PC-9 (cell line): Measurements from ENCODE around the gene CLCA1. TPM values are rescaled to one million over a fixed set of nuclear protein-coding genes. Genes with fewer than 3 reads are reported as not detected.

Source experiments
- BruUV-seq: library from RNA; stranded (reverse); fragments of 400-500 nt; replicated peaks from 2 replicates; lab custom pipeline; 2021; lab: Mats Ljungman, UMichigan
- CTCF ChIA-PET: fragments of 300-600 bp; sonication (Branson Sonifier 250); formaldehyde crosslinking; loops from one replicate; lab custom pipeline; 2022; ENCODE audit warnings: antibody characterized with exemption; lab: Charles Lee
- POLR2A ChIA-PET: fragments of 300-600 bp; sonication (Branson Sonifier 250); formaldehyde crosslinking; loops from one replicate; lab custom pipeline; 2022; ENCODE audit warnings: antibody characterized with exemption; ENCODE audit not compliant: unreplicated experiment; lab: Charles Lee
- DNase-seq, 2 experiments: peaks; one replicate each; pipeline versions ENCODE4 v3.0.0 to v3.0.0-alpha.2; 2015 to 2022; ENCODE audit warnings: mixed read lengths in 1 of 2
- H2AFZ ChIP-seq: fragments of 200-600 bp; sonication (generic); 2 replicates; pipeline ENCODE4 v1.8.1; 2017; ENCODE audit warnings: antibody characterized with exemption
- H3F3A ChIP-seq: fragments of 200-600 bp; sonication (generic); 2 replicates; pipeline ENCODE4 v1.8.1; 2017; ENCODE audit warnings: antibody characterized with exemption, mild to moderate bottlenecking, low read depth; ENCODE audit not compliant: insufficient read depth
- H3K27ac ChIP-seq: fragments of 200-600 bp; sonication (generic); 2 replicates; pipeline ENCODE4 v1.6.1; 2016; ENCODE audit warnings: mixed run types
- H3K27me3 ChIP-seq: fragments of 200-600 bp; sonication (generic); 2 replicates; pipeline ENCODE4 v1.6.1; 2016; ENCODE audit warnings: low read depth, mixed run types; ENCODE audit not compliant: insufficient read depth
- H3K36me3 ChIP-seq: fragments of 200-600 bp; sonication (generic); 2 replicates; pipeline ENCODE4 v1.6.1; 2016; ENCODE audit warnings: low read depth, mixed run types
- H3K4me1 ChIP-seq: fragments of 200-600 bp; sonication (generic); replicated peaks from 2 replicates; pipeline ENCODE4 v1.6.1; 2016; ENCODE audit warnings: mixed run types; ENCODE audit not compliant: insufficient read depth
- H3K4me2 ChIP-seq: fragments of 200-600 bp; sonication (generic); 2 replicates; pipeline ENCODE4 v1.6.1; 2017; ENCODE audit warnings: mixed run types
- H3K4me3 ChIP-seq: fragments of 200-600 bp; sonication (generic); 2 replicates; pipeline ENCODE4 v1.6.1; 2016; ENCODE audit warnings: mixed run types
- H3K79me2 ChIP-seq: fragments of 200-600 bp; sonication (generic); 2 replicates; pipeline ENCODE4 v1.6.1; 2017; ENCODE audit warnings: low read depth, mixed run types
- H3K9me2 ChIP-seq: fragments of 200-600 bp; sonication (generic); 2 replicates; pipeline ENCODE4 v1.8.1; 2017; ENCODE audit warnings: mild to moderate bottlenecking; ENCODE audit not compliant: insufficient read depth
- H3K9me3 ChIP-seq: fragments of 200-600 bp; sonication (generic); 2 replicates; pipeline ENCODE4 v1.8.1; 2016; ENCODE audit warnings: low read depth; ENCODE audit not compliant: insufficient read depth
- H4K20me1 ChIP-seq: fragments of 200-600 bp; sonication (generic); 2 replicates; pipeline ENCODE4 v1.8.1; 2017; ENCODE audit not compliant: insufficient read depth
- EZH2 ChIP-seq: fragments of 200-600 bp; sonication (generic); IDR thresholded peaks from 2 replicates; pipeline ENCODE4 v1.8.0; 2017; ENCODE audit warnings: antibody characterized with exemption, low read depth
- intact Hi-C: fragments of 100-400 bp; cut with micrococcal nuclease; formaldehyde crosslinking; loops from one replicate; pipeline ENCODE4 v1.10.0; 2022; ENCODE audit not compliant: unreplicated experiment
- total RNA-seq: library from RNA; stranded (reverse); gene quantifications from 2 replicates; pipeline ENCODE4 v1.2.3, GENCODE V29; 2021
- TF ChIP-seq, protein P1 (sequence below): fragments of 200-600 bp; sonication (generic); conservative IDR thresholded peaks from 2 replicates; pipeline ENCODE4 v1.6.1; 2017; ENCODE audit warnings: mixed run types, antibody characterized with exemption, mild to moderate bottlenecking, moderate library complexity

Gene CLCA1
- total RNA-seq, 1 experiment from 2014 or later = not detected

GRCh38 chr1:86487131-86487810 is 18.5 kb downstream of the CLCA1 start:
- CTCF ChIA-PET = no interaction called here
- Histone ChIP-seq H3K9me3 (no peaks in the 10 kb centered on the region), H2AFZ (no peak overlapping the region), H3K79me2 (no peaks in the 10 kb centered on the region), H3K27me3 (no peaks in the 10 kb centered on the region), H3K36me3 (no peaks in the 10 kb centered on the region), H3K9me2 (no peaks in the 10 kb centered on the region), H3K4me3 (no peak overlapping the region), H3K4me1 (no peaks in the 10 kb centered on the region), H3K4me2 (no peak overlapping the region), H3K27ac (no peak overlapping the region), H3F3A (no peaks in the 10 kb centered on the region), H4K20me1 (no peaks in the 10 kb centered on the region)
- no peak for DNase-seq
- POLR2A ChIA-PET = no interaction called here
- intact Hi-C loops = no loop called here
- TF ChIP-seq, protein P1, sequence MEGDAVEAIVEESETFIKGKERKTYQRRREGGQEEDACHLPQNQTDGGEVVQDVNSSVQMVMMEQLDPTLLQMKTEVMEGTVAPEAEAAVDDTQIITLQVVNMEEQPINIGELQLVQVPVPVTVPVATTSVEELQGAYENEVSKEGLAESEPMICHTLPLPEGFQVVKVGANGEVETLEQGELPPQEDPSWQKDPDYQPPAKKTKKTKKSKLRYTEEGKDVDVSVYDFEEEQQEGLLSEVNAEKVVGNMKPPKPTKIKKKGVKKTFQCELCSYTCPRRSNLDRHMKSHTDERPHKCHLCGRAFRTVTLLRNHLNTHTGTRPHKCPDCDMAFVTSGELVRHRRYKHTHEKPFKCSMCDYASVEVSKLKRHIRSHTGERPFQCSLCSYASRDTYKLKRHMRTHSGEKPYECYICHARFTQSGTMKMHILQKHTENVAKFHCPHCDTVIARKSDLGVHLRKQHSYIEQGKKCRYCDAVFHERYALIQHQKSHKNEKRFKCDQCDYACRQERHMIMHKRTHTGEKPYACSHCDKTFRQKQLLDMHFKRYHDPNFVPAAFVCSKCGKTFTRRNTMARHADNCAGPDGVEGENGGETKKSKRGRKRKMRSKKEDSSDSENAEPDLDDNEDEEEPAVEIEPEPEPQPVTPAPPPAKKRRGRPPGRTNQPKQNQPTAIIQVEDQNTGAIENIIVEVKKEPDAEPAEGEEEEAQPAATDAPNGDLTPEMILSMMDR = no peak
- no peak for TF ChIP-seq EZH2
- BruUV-seq = no TSS peak

DNA sequence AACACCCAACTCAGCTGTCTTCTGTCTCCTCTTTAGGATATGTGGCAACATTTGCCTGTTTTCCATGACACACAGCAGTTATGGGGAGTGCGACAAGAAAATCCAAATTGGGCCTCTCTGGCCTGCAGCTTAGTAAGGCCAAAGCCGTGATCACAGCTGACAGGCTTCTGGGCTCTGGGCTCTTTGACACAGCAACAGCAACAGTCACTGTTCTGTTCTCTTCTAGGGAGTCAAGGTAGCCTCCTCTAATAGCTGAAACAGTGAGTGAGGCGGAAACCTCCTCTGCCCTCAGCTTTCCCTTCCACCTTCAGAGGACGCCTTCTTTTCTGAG is 19.0 kb downstream of the CLCA1 start:
- H3K27ac ChIP-seq = no peak overlapping the region
- H3K79me2 ChIP-seq = no peaks in the 10 kb centered on the region
- BruUV-seq = no TSS peak
- no peak for TF ChIP-seq EZH2
- H3K36me3 ChIP-seq = no peaks in the 10 kb centered on the region
- no peaks in the 10 kb centered on the region for H3F3A ChIP-seq
- DNase-seq = no peak
- H3K9me3 ChIP-seq = no peaks in the 10 kb centered on the region
- ChIA-PET CTCF (no interaction called here), POLR2A (no interaction called here)
- H2AFZ ChIP-seq = no peak overlapping the region
- H3K27me3 ChIP-seq = no peaks in the 10 kb centered on the region
- no peak overlapping the region for H3K4me3 ChIP-seq
- H3K4me1 ChIP-seq = no peaks in the 10 kb centered on the region
- H3K9me2 ChIP-seq = no peaks in the 10 kb centered on the region
- no peaks in the 10 kb centered on the region for H4K20me1 ChIP-seq
- H3K4me2 ChIP-seq = no peak overlapping the region
- intact Hi-C loops = no loop called here

- Histone ChIP-seq H3K9me3 (no peaks in the 10 kb centered on the region), H3F3A (no peaks in the 10 kb centered on the region), H3K79me2 (no peaks in the 10 kb centered on the region), H3K27ac (no peak overlapping the region), H4K20me1 (no peaks in the 10 kb centered on the region), H3K4me1 (no peaks in the 10 kb centered on the region), H2AFZ (no peak overlapping the region), H3K4me2 (no peak overlapping the region), H3K4me3 (no peak overlapping the region), H3K27me3 (no peaks in the 10 kb centered on the region), H3K9me2 (no peaks in the 10 kb centered on the region), H3K36me3 (no peaks in the 10 kb centered on the region)
- DNase-seq = no peak
- POLR2A ChIA-PET = no interaction called here
- CTCF ChIA-PET = no interaction called here
- TF ChIP-seq EZH2 = no peak
- TF ChIP-seq, protein P1 = no peak
- intact Hi-C loops = no loop called here
- no TSS peak for BruUV-seq
Observed at GRCh38 chr1:86489242-86489878, 20.6 kb downstream of the CLCA1 start.
